SK-N-SH (cell line): ENCODE measurements around the gene PRIMPOL. TPM values are rescaled to one million over a fixed set of nuclear protein-coding genes. Genes with fewer than 3 reads are reported as not detected.
A peak's percentile ranks its signal among the peaks of the same experiment; 100 is the strongest.

Source experiments
- CTCF ChIA-PET: fragments of 300-600, 350-600 bp; formaldehyde crosslinking; extraction: SDS; loops from one replicate; lab custom pipeline; 2021; lab: Yijun Ruan, JAX
- POLR2A ChIA-PET: fragments of 350-600 bp; sonication (Branson Sonifier 250); formaldehyde crosslinking; extraction: SDS; loops from one replicate; lab custom pipeline; 2020; ENCODE audit warnings: antibody characterized with exemption, inconsistent platforms; lab: Yijun Ruan, JAX
- DNase-seq: peaks from one replicate; pipeline ENCODE4 v3.0.0; 2012
- H2AFZ ChIP-seq: fragments of 200-600 bp; sonication (generic); 2 replicates; pipeline ENCODE4 v1.8.1; 2016; ENCODE audit warnings: antibody characterized with exemption, mild to moderate bottlenecking, low read depth
- H3F3A ChIP-seq: fragments of 200-600 bp; sonication (generic); replicated peaks from 2 replicates; pipeline ENCODE3; 2016; ENCODE audit warnings: antibody characterized with exemption, mild to moderate bottlenecking; ENCODE audit not compliant: insufficient read depth
- H3K27ac ChIP-seq, 2 experiments: fragments of 200-500 bp in 1 of 2; fragments of 200-600 bp in 1 of 2; sonication (Bioruptor generic) in 1 of 2; sonication (generic), shearing (Covaris generic) in 1 of 2; 2 replicates each; pipeline versions ENCODE4 v1.5.1 to v1.6.1; 2014 to 2016; ENCODE audit warnings: low read depth in 2 of 2, inconsistent platforms in 1 of 2, low read length in 1 of 2, mild to moderate bottlenecking in 1 of 2, mixed read lengths in 1 of 2
- H3K27me3 ChIP-seq: fragments of 200-600 bp; sonication (generic), shearing (Covaris generic); 2 replicates; pipeline ENCODE4 v1.6.1; 2016; ENCODE audit warnings: mixed run types; ENCODE audit not compliant: insufficient read depth
- H3K36me3 ChIP-seq, 2 experiments: fragments of 200-500 bp in 1 of 2; fragments of 200-600 bp in 1 of 2; sonication (Bioruptor generic) in 1 of 2; sonication (generic) in 1 of 2; replicated peaks in 1 of 2; 2 replicates each; pipeline versions ENCODE3 to v1.5.1; 2014 to 2016; ENCODE audit warnings: low read length in 1 of 2, mild to moderate bottlenecking in 1 of 2; ENCODE audit not compliant: insufficient read depth in 2 of 2, control insufficient read depth in 1 of 2
- H3K4me1 ChIP-seq, 2 experiments: fragments of 200-500 bp in 1 of 2; fragments of 200-600 bp in 1 of 2; sonication (Bioruptor generic) in 1 of 2; sonication (generic), shearing (Covaris generic) in 1 of 2; 2 replicates each; pipeline versions ENCODE4 v1.5.1 to v1.6.1; 2014 to 2016; ENCODE audit warnings: low read depth in 1 of 2, low read length in 1 of 2, mixed run types in 1 of 2; ENCODE audit not compliant: insufficient read depth in 2 of 2, control insufficient read depth in 1 of 2
- H3K4me2 ChIP-seq: fragments of 200-600 bp; sonication (generic), shearing (Covaris generic); 2 replicates; pipeline ENCODE4 v1.6.1; 2017; ENCODE audit warnings: mixed run types
- H3K4me3 ChIP-seq, 2 experiments: fragments of 200-500 bp in 1 of 2; fragments of 200-600 bp in 1 of 2; sonication (Bioruptor generic) in 1 of 2; sonication (generic), shearing (Covaris generic) in 1 of 2; 2 replicates each; pipeline versions ENCODE4 v1.5.1 to v1.8.1; 2014 to 2016; ENCODE audit warnings: low read depth in 2 of 2, inconsistent platforms in 1 of 2, low read length in 1 of 2, mild to moderate bottlenecking in 1 of 2, mixed read lengths in 1 of 2, moderate library complexity in 1 of 2
- H3K79me2 ChIP-seq: fragments of 200-600 bp; sonication (generic); 2 replicates; pipeline ENCODE4 v1.8.1; 2017; ENCODE audit warnings: mild to moderate bottlenecking; ENCODE audit not compliant: insufficient read depth
- H3K9ac ChIP-seq: fragments of 200-600 bp; sonication (generic); 2 replicates; pipeline ENCODE4 v1.6.1; 2017; ENCODE audit warnings: mixed run types
- H3K9me2 ChIP-seq: fragments of 200-600 bp; sonication (generic); 2 replicates; pipeline ENCODE4 v1.6.1; 2017; ENCODE audit warnings: mixed run types
- H3K9me3 ChIP-seq: fragments of 200-600 bp; sonication (generic); 2 replicates; pipeline ENCODE4 v1.6.1; 2017; ENCODE audit warnings: mixed run types, mild to moderate bottlenecking, moderate library complexity
- H4K20me1 ChIP-seq: fragments of 200-600 bp; sonication (generic); 2 replicates; pipeline ENCODE4 v1.6.1; 2017; ENCODE audit warnings: mild to moderate bottlenecking, mixed run types; ENCODE audit not compliant: insufficient read depth
- ELF1 ChIP-seq: IDR thresholded peaks from 2 replicates; pipeline ENCODE4 v1.4.0; 2012
- EP300 ChIP-seq, 2 experiments: IDR thresholded peaks; 2 replicates each; pipeline versions ENCODE4 v1.4.0 to v1.6.1; 2012; ENCODE audit warnings: borderline replicate concordance in 1 of 2, low read depth in 1 of 2, low read length in 1 of 2
- FOXJ3 ChIP-seq: sonication (generic); formaldehyde crosslinking; IDR thresholded peaks from 2 replicates; pipeline ENCODE4 v1.5.1; 2020; ENCODE audit warnings: mild to moderate bottlenecking, missing genetic modification reagents
- GABPA ChIP-seq: IDR thresholded peaks from 2 replicates; pipeline ENCODE4 v1.4.0; 2012; ENCODE audit warnings: low read depth, mild to moderate bottlenecking
- GATA2 ChIP-seq: sonication (generic); formaldehyde crosslinking; IDR thresholded peaks from 2 replicates; pipeline ENCODE4 v1.5.0; 2020; ENCODE audit warnings: mild to moderate bottlenecking, missing genetic modification reagents
- JUND ChIP-seq: IDR thresholded peaks from 2 replicates; pipeline ENCODE4 v1.4.0; 2012
- RCOR1 ChIP-seq: fragments of 150-350 bp; IDR thresholded peaks from 2 replicates; pipeline ENCODE4 v1.6.1; 2017; ENCODE audit warnings: antibody characterized with exemption, low read length
- RFX5 ChIP-seq: IDR thresholded peaks from 2 replicates; pipeline ENCODE4 v1.6.1; 2012; ENCODE audit warnings: mild to moderate bottlenecking, improper control_type of control experiment, low read length
- SIN3A ChIP-seq: IDR thresholded peaks from 2 replicates; pipeline ENCODE4 v1.6.1; 2012; ENCODE audit warnings: low read depth, mild to moderate bottlenecking, low read length, moderate library complexity, borderline replicate concordance
- SMC3 ChIP-seq: IDR thresholded peaks from 2 replicates; pipeline ENCODE4 v1.6.1; 2012; ENCODE audit warnings: low read depth, low read length, improper control_type of control experiment
- TAF1 ChIP-seq: IDR thresholded peaks from 2 replicates; pipeline ENCODE4 v1.6.1; 2012; ENCODE audit warnings: low read depth, mild to moderate bottlenecking, low read length, moderate library complexity, borderline replicate concordance
- TCF12 ChIP-seq: IDR thresholded peaks from 2 replicates; pipeline ENCODE4 v1.4.0; 2012
- TEAD4 ChIP-seq: IDR thresholded peaks from 2 replicates; pipeline ENCODE4 v1.4.0; 2012; ENCODE audit warnings: mild to moderate bottlenecking, borderline replicate concordance; ENCODE audit not compliant: insufficient read depth
- whole genome bisulfite sequencing: methylation state at CpG from one replicate; pipeline ENCODE4 v1.1.6; 2017; ENCODE audit warnings: low lambda C conversion rate; 5-methylcytosine and 5-hydroxymethylcytosine counted together
- polyA plus RNA-seq, 3 experiments: library from polyadenylated mRNA; depleted of rRNA; stranded (reverse); fragments of >200 nt; gene quantifications; 2 replicates each; pipeline ENCODE4 v1.2.3, GENCODE V29; 2012
- TF ChIP-seq, protein P1 (sequence below): IDR thresholded peaks from 2 replicates; pipeline ENCODE4 v1.4.0; 2012; ENCODE audit warnings: low read depth, borderline replicate concordance
- TF ChIP-seq, protein P2 (sequence below): IDR thresholded peaks from 2 replicates; pipeline ENCODE4 v1.6.1; 2012; ENCODE audit warnings: mild to moderate bottlenecking, low read depth, low read length, moderate library complexity
- TF ChIP-seq, protein P3 (sequence below): fragments of 150-350 bp; IDR thresholded peaks from 2 replicates; pipeline ENCODE4 v1.6.1; 2016; ENCODE audit warnings: mild to moderate bottlenecking, low read depth, low read length
- TF ChIP-seq, protein P4 (sequence below): IDR thresholded peaks from 2 replicates; pipeline ENCODE4; 2012

Gene PRIMPOL
- polyA plus RNA-seq, 1 of the 3 experiments (the other 2 are of a cell fraction) = 8.0 TPM

DNA sequence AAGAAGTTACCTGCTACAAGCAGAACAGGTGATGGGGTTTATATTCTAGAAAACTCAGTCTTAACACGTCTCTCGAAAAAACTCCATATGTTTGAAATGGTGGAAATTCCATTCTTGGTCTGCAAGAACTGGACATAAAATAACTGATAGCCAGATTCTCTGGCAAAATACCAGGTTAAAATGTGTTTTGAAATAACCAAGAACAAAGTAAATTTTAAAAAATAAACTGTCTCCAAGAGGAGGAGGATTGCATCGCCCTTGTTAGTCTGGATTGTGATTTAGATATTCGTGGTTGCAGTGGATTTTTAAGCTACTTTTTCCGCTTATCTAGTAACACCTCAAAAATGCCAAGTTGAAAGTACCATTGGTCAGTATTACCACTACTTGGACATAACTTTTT, 43.5 kb downstream of the PRIMPOL start:
- no peak overlapping the region for H2AFZ ChIP-seq
- H3F3A ChIP-seq = peaks cover 15% of the 10 kb centered on the region
- no peak for TF ChIP-seq JUND
- TF ChIP-seq ELF1 = no peak
- TF ChIP-seq, protein P1, sequence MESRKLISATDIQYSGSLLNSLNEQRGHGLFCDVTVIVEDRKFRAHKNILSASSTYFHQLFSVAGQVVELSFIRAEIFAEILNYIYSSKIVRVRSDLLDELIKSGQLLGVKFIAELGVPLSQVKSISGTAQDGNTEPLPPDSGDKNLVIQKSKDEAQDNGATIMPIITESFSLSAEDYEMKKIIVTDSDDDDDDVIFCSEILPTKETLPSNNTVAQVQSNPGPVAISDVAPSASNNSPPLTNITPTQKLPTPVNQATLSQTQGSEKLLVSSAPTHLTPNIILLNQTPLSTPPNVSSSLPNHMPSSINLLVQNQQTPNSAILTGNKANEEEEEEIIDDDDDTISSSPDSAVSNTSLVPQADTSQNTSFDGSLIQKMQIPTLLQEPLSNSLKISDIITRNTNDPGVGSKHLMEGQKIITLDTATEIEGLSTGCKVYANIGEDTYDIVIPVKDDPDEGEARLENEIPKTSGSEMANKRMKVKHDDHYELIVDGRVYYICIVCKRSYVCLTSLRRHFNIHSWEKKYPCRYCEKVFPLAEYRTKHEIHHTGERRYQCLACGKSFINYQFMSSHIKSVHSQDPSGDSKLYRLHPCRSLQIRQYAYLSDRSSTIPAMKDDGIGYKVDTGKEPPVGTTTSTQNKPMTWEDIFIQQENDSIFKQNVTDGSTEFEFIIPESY = no peak
- no peak for TF ChIP-seq GABPA
- no peak for TF ChIP-seq EP300 (IDR thresholded peaks at IDR 0.05; ENCODE audit: borderline replicate concordance in 1 of 2, low read depth in 1 of 2, low read length in 1 of 2)
- TF ChIP-seq TAF1 = no peak
- TF ChIP-seq SMC3 = no peak
- no peak for TF ChIP-seq RCOR1
- TF ChIP-seq, all 33 proteins: peak for 0
- CTCF ChIA-PET = no interaction called here
- Histone ChIP-seq H3K9me2 (no peaks in the 10 kb centered on the region), H3K9ac (no peak overlapping the region), H3K4me2 (no peak overlapping the region), H3K36me3 (peaks cover 21 to 30% of the 10 kb centered on the region in 2 experiments), H3K4me3 (no peak overlapping the region), H3K4me1 (peaks cover 0 to 11% of the 10 kb centered on the region in 2 experiments; a peak in 2 of 4 replicates), H3K79me2 (no peaks in the 10 kb centered on the region), H3K27ac (no peak overlapping the region), H3K9me3 (no peaks in the 10 kb centered on the region; the same call in 1 of the 2 replicates), H3K27me3 (no peaks in the 10 kb centered on the region), H4K20me1 (no peaks in the 10 kb centered on the region)
- 94% methylated on average over 5 of the region's 5 CpGs for WGBS
- DNase-seq = no peak
- POLR2A ChIA-PET = no interaction called here

DNA sequence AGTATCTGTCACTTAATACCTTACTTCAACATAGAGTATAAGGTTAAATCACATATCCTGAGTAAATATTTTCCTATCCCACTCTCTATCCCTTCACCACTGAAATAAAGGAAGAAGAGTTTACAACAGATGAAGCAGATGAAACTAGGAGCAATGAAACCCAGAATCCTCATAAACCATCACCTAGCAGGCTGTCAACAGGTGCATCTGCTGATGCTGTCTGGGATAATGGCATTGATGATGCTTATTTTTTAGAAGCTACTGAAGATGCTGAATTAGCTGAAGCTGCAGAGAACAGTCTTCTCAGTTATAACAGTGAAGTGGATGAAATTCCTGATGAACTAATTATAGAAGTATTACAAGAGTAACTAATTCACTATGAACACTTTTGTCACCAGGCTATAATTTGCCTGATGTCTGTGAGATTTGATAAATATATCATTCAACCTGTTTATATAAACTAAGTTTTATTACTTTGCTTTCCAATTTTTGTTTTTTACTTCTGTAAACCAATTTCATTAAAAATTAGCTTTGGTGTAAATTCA, 44.9 kb downstream of the PRIMPOL start:
- Histone ChIP-seq H3F3A (peaks cover 8% of the 10 kb centered on the region), H4K20me1 (no peaks in the 10 kb centered on the region), H3K79me2 (no peaks in the 10 kb centered on the region), H3K9ac (no peak overlapping the region), H3K4me2 (no peak overlapping the region), H2AFZ (no peak overlapping the region), H3K4me1 (no peaks in the 10 kb centered on the region; a peak in 1 of 4 replicates), H3K9me3 (no peaks in the 10 kb centered on the region; the same call in 1 of the 2 replicates), H3K4me3 (no peak overlapping the region), H3K27me3 (no peaks in the 10 kb centered on the region), H3K36me3 (peaks cover 21 to 30% of the 10 kb centered on the region in 2 experiments), H3K9me2 (no peaks in the 10 kb centered on the region), H3K27ac (peak overlapping the region; percentile 46 to 76; a peak in 3 of 4 replicates)
- ChIA-PET CTCF (interaction anchor here (0.6 to 1.2 kb wide), 2 partner anchors 16 to 1287 kb away, joined by 3 read pairs; no protein-coding TSS in a partner anchor), POLR2A (no interaction called here)
- DNase-seq = no peak
- TF ChIP-seq, protein P2, sequence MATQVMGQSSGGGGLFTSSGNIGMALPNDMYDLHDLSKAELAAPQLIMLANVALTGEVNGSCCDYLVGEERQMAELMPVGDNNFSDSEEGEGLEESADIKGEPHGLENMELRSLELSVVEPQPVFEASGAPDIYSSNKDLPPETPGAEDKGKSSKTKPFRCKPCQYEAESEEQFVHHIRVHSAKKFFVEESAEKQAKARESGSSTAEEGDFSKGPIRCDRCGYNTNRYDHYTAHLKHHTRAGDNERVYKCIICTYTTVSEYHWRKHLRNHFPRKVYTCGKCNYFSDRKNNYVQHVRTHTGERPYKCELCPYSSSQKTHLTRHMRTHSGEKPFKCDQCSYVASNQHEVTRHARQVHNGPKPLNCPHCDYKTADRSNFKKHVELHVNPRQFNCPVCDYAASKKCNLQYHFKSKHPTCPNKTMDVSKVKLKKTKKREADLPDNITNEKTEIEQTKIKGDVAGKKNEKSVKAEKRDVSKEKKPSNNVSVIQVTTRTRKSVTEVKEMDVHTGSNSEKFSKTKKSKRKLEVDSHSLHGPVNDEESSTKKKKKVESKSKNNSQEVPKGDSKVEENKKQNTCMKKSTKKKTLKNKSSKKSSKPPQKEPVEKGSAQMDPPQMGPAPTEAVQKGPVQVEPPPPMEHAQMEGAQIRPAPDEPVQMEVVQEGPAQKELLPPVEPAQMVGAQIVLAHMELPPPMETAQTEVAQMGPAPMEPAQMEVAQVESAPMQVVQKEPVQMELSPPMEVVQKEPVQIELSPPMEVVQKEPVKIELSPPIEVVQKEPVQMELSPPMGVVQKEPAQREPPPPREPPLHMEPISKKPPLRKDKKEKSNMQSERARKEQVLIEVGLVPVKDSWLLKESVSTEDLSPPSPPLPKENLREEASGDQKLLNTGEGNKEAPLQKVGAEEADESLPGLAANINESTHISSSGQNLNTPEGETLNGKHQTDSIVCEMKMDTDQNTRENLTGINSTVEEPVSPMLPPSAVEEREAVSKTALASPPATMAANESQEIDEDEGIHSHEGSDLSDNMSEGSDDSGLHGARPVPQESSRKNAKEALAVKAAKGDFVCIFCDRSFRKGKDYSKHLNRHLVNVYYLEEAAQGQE = no peak
- no peak for TF ChIP-seq RFX5
- no peak for TF ChIP-seq TEAD4
- TF ChIP-seq, protein P3, sequence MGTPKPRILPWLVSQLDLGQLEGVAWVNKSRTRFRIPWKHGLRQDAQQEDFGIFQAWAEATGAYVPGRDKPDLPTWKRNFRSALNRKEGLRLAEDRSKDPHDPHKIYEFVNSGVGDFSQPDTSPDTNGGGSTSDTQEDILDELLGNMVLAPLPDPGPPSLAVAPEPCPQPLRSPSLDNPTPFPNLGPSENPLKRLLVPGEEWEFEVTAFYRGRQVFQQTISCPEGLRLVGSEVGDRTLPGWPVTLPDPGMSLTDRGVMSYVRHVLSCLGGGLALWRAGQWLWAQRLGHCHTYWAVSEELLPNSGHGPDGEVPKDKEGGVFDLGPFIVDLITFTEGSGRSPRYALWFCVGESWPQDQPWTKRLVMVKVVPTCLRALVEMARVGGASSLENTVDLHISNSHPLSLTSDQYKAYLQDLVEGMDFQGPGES = no peak
- no peak for TF ChIP-seq SIN3A
- no peak for TF ChIP-seq TCF12
- TF ChIP-seq, protein P1 = no peak
- TF ChIP-seq EP300 (IDR thresholded peaks at IDR 0.05; ENCODE audit: borderline replicate concordance in 1 of 2, low read depth in 1 of 2, low read length in 1 of 2) = no peak
- no peak for TF ChIP-seq TAF1
- TF ChIP-seq, protein P4, sequence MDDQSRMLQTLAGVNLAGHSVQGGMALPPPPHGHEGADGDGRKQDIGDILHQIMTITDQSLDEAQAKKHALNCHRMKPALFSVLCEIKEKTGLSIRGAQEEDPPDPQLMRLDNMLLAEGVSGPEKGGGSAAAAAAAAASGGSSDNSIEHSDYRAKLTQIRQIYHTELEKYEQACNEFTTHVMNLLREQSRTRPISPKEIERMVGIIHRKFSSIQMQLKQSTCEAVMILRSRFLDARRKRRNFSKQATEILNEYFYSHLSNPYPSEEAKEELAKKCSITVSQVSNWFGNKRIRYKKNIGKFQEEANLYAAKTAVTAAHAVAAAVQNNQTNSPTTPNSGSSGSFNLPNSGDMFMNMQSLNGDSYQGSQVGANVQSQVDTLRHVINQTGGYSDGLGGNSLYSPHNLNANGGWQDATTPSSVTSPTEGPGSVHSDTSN = no peak
- no peak for TF ChIP-seq FOXJ3 (CRISPR knock-in tag)
- TF ChIP-seq GATA2 (CRISPR knock-in tag) = no peak
- TF ChIP-seq RCOR1 = no peak
